ENCODE data around the gene RGP1.

RGP1 gene

GRCh38 chr9:35743880-35744518 is 5.1 kb upstream of the RGP1 start:
- H3K27me3 ChIP-seq (ENCODE audit: low read depth, low read length), result no peaks in the 10 kb centered on the region
- H2AFZ ChIP-seq (ENCODE audit: low read depth, low read length), result no peak overlapping the region
- no peaks in the 10 kb centered on the region for H3K9me3 ChIP-seq (ENCODE audit: insufficient read depth, low read length)
- H3K36me3 ChIP-seq (replicated peaks; ENCODE audit: low read depth, low read length), result peaks cover 25% of the 10 kb centered on the region
- no peak for TF ChIP-seq EZH2phosphoT487 (IDR thresholded peaks at IDR 0.05; ENCODE audit: low read depth)
- TF ChIP-seq CTCF (IDR thresholded peaks at IDR 0.05; ENCODE audit: low read depth, low read length), result no peak
- no peak overlapping the region for H3K4me3 ChIP-seq (ENCODE audit: low read length)
- H3K4me1 ChIP-seq (ENCODE audit: low read length), result peaks cover 25% of the 10 kb centered on the region
- no peak overlapping the region for H3K4me2 ChIP-seq (ENCODE audit: low read length)
- peaks cover 17% of the 10 kb centered on the region for H4K20me1 ChIP-seq (ENCODE audit: insufficient read depth, low read length)
- H3K9ac ChIP-seq (ENCODE audit: low read length), result no peak overlapping the region
- H3K79me2 ChIP-seq (ENCODE audit: low read length), result peaks cover 38% of the 10 kb centered on the region
- H3K27ac ChIP-seq (ENCODE audit: low read length), result no peak overlapping the region

- Histone ChIP-seq H3K27me3 (ENCODE audit: low read depth, low read length) (no peaks in the 10 kb centered on the region), H3K4me1 (ENCODE audit: low read length) (peaks cover 33% of the 10 kb centered on the region), H2AFZ (ENCODE audit: low read depth, low read length) (no peak overlapping the region), H3K36me3 (replicated peaks; ENCODE audit: low read depth, low read length) (peaks cover 20% of the 10 kb centered on the region), H3K9ac (ENCODE audit: low read length) (no peak overlapping the region), H3K79me2 (ENCODE audit: low read length) (peaks cover 50% of the 10 kb centered on the region), H3K9me3 (ENCODE audit: insufficient read depth, low read length) (no peaks in the 10 kb centered on the region), H3K27ac (ENCODE audit: low read length) (no peak overlapping the region), H3K4me2 (ENCODE audit: low read length) (no peak overlapping the region), H3K4me3 (ENCODE audit: low read length) (no peak overlapping the region), H4K20me1 (ENCODE audit: insufficient read depth, low read length) (peaks cover 17% of the 10 kb centered on the region)
- TF ChIP-seq EZH2phosphoT487 (IDR thresholded peaks at IDR 0.05; ENCODE audit: low read depth), result no peak
- TF ChIP-seq CTCF (IDR thresholded peaks at IDR 0.05; ENCODE audit: low read depth, low read length), result no peak
These were observed 3.5 kb upstream of the RGP1 start for GRCh38 chr9:35745569-35745968.

- no peaks in the 10 kb centered on the region for H3K9me3 ChIP-seq (ENCODE audit: insufficient read depth, low read length)
- TF ChIP-seq CTCF (IDR thresholded peaks at IDR 0.05; ENCODE audit: low read depth, low read length) (no peak), EZH2phosphoT487 (IDR thresholded peaks at IDR 0.05; ENCODE audit: low read depth) (no peak)
- no peaks in the 10 kb centered on the region for H3K27me3 ChIP-seq (ENCODE audit: low read depth, low read length)
- H3K79me2 ChIP-seq (ENCODE audit: low read length), result peaks cover 50% of the 10 kb centered on the region
- H3K4me2 ChIP-seq (ENCODE audit: low read length), result peak overlapping the region; percentile 90
- H2AFZ ChIP-seq (ENCODE audit: low read depth, low read length), result no peak overlapping the region
- H3K4me1 ChIP-seq (ENCODE audit: low read length), result peaks cover 33% of the 10 kb centered on the region
- H3K9ac ChIP-seq (ENCODE audit: low read length), result no peak overlapping the region
- peaks cover 26% of the 10 kb centered on the region for H3K36me3 ChIP-seq (replicated peaks; ENCODE audit: low read depth, low read length)
- H3K4me3 ChIP-seq (ENCODE audit: low read length), result peak overlapping the region; percentile 90; the same call in 1 of the 2 replicates
- H4K20me1 ChIP-seq (ENCODE audit: insufficient read depth, low read length), result peaks cover 17% of the 10 kb centered on the region
- no peak overlapping the region for H3K27ac ChIP-seq (ENCODE audit: low read length)
These were observed 2.5 kb upstream of the RGP1 start for GRCh38 chr9:35746583-35746982.

- Histone ChIP-seq H2AFZ (ENCODE audit: low read depth, low read length) (0 out of 2 replicates have a peak overlapping the region, but pooled peaks have one; percentile 32), H3K79me2 (ENCODE audit: low read length) (peaks cover 50% of the 10 kb centered on the region)
These were observed 737 bp upstream of the RGP1 start for GRCh38 chr9:35748242-35748857.

More at GRCh38 chr9:35748242-35748857, 737 bp upstream of the RGP1 start:
- H3K9ac ChIP-seq (ENCODE audit: low read length), result peak overlapping the region; percentile 85
- peak overlapping the region; percentile 90 for H3K4me2 ChIP-seq (ENCODE audit: low read length)
- H3K36me3 ChIP-seq (replicated peaks; ENCODE audit: low read depth, low read length), result peaks cover 22% of the 10 kb centered on the region
- H3K4me3 ChIP-seq (ENCODE audit: low read length), result peak overlapping the region; percentile 90
- H3K27ac ChIP-seq (ENCODE audit: low read length), result peak overlapping the region; percentile 54; the same call in 1 of the 2 replicates
- no peaks in the 10 kb centered on the region for H3K9me3 ChIP-seq (ENCODE audit: insufficient read depth, low read length)
- H3K4me1 ChIP-seq (ENCODE audit: low read length), result peaks cover 33% of the 10 kb centered on the region
- H3K27me3 ChIP-seq (ENCODE audit: low read depth, low read length), result no peaks in the 10 kb centered on the region
- H4K20me1 ChIP-seq (ENCODE audit: insufficient read depth, low read length), result peaks cover 17% of the 10 kb centered on the region
- TF ChIP-seq CTCF (IDR thresholded peaks at IDR 0.05; ENCODE audit: low read depth, low read length) (no peak), EZH2phosphoT487 (IDR thresholded peaks at IDR 0.05; ENCODE audit: low read depth) (no peak)

Measured in OCI-LY3 (cell line).